Measurements from ENCODE around the gene JAKMIP2. TPM values are rescaled to one million over a fixed set of nuclear protein-coding genes. Genes with fewer than 3 reads are reported as not detected.

JAKMIP2 gene
- total RNA-seq, 4 donors from 2014 or later, result 0.09 to 2.9 (median 0.18) TPM; not detected in 1

DNA sequence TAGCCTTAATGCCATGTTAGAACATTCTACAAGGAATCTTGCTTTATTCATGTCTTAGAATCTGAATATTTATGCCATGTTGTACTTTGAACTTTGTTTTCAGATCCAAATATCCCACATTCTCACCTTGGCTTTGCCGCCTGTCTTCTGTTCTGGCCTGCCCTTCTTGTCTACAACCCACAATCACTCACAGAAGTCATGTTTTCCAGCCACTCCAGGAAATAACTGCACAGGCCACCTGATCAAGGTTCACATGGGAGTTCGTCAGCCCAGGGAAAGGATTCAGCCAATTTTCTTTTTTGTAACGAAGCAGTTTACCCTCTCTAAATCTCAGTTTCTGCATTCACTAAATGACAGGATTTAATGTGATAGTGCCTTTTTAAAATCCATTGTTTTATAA, 70.5 kb downstream of the JAKMIP2 start:
- no peaks in the 10 kb centered on the region for H3K36me3 ChIP-seq
- H3K27ac ChIP-seq, result no peak overlapping the region
- H3K9me3 ChIP-seq, result no peaks in the 10 kb centered on the region
- intact Hi-C loops (cut with DNase I), result no loop called here
- no peaks in the 10 kb centered on the region for H3K27me3 ChIP-seq
- H3K4me1 ChIP-seq, result no peaks in the 10 kb centered on the region
- TF ChIP-seq, protein P1, sequence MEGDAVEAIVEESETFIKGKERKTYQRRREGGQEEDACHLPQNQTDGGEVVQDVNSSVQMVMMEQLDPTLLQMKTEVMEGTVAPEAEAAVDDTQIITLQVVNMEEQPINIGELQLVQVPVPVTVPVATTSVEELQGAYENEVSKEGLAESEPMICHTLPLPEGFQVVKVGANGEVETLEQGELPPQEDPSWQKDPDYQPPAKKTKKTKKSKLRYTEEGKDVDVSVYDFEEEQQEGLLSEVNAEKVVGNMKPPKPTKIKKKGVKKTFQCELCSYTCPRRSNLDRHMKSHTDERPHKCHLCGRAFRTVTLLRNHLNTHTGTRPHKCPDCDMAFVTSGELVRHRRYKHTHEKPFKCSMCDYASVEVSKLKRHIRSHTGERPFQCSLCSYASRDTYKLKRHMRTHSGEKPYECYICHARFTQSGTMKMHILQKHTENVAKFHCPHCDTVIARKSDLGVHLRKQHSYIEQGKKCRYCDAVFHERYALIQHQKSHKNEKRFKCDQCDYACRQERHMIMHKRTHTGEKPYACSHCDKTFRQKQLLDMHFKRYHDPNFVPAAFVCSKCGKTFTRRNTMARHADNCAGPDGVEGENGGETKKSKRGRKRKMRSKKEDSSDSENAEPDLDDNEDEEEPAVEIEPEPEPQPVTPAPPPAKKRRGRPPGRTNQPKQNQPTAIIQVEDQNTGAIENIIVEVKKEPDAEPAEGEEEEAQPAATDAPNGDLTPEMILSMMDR (IDR thresholded peaks at IDR 0.05), result no peak
- no peak for TF ChIP-seq POLR2A (IDR thresholded peaks at IDR 0.05)
- DNase-seq, result no peak
- 56 to 68% methylated on average over 3 of the region's 3 CpGs for WGBS, 2 donors
- no peak overlapping the region for H3K4me3 ChIP-seq

GRCh38 chr5:147711019-147711418, 71.5 kb downstream of the JAKMIP2 start:
- Histone ChIP-seq H3K9me3 (no peaks in the 10 kb centered on the region), H3K27ac (no peak overlapping the region), H3K4me3 (no peak overlapping the region), H3K4me1 (no peaks in the 10 kb centered on the region), H3K36me3 (no peaks in the 10 kb centered on the region), H3K27me3 (no peaks in the 10 kb centered on the region)
- DNase-seq, result no peak
- WGBS, 2 donors, result 24 to 77% methylated on average over 1 of the region's 1 CpG
- no peak for TF ChIP-seq POLR2A (IDR thresholded peaks at IDR 0.05)
- TF ChIP-seq, protein P1 (IDR thresholded peaks at IDR 0.05), result no peak
- intact Hi-C loops (cut with DNase I), result no loop called here

DNA sequence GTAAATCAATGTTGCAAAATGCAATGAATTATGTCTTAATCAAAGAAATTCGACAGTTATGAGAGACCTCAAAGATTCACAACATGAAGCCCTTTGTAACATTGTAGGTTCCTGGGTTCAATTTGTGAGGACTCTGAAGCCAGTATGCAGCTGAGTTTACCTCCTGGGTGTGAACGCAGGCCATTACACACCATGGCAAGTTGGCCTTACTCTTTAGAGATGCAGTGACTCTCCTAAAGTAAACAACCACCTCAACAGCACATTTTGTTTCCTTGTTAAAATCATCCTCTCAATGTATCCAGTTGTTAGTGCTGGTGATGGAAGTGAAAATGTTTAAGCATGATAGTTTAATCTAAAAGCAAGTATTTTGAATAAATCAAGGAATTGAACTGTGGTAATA, 73.8 kb downstream of the JAKMIP2 start:
- 56 to 79% methylated on average over 2 of the region's 2 CpGs for WGBS, 2 donors
- no peaks in the 10 kb centered on the region for H3K36me3 ChIP-seq
- no peaks in the 10 kb centered on the region for H3K9me3 ChIP-seq
- intact Hi-C loops (cut with DNase I), result no loop called here
- no peak for TF ChIP-seq POLR2A (IDR thresholded peaks at IDR 0.05)
- TF ChIP-seq, protein P1 (IDR thresholded peaks at IDR 0.05), result no peak
- H3K27me3 ChIP-seq, result no peaks in the 10 kb centered on the region
- DNase-seq, result no peak
- no peak overlapping the region for H3K27ac ChIP-seq
- H3K4me3 ChIP-seq, result no peak overlapping the region
- no peaks in the 10 kb centered on the region for H3K4me1 ChIP-seq

GRCh38 chr5:147704544-147704943, 78.0 kb downstream of the JAKMIP2 start:
- DNase-seq, result no peak
- TF ChIP-seq, protein P1 (IDR thresholded peaks at IDR 0.05), result no peak
- TF ChIP-seq POLR2A (IDR thresholded peaks at IDR 0.05), result no peak
- Histone ChIP-seq H3K9me3 (no peaks in the 10 kb centered on the region), H3K27ac (no peak overlapping the region), H3K4me1 (no peaks in the 10 kb centered on the region), H3K27me3 (no peaks in the 10 kb centered on the region), H3K4me3 (no peak overlapping the region), H3K36me3 (no peaks in the 10 kb centered on the region)
- intact Hi-C loops (cut with DNase I), result no loop called here

GRCh38 chr5:147701468-147701867, 81.1 kb downstream of the JAKMIP2 start:
- DNase-seq, result no peak
- Histone ChIP-seq H3K27ac (no peak overlapping the region), H3K4me3 (no peak overlapping the region), H3K27me3 (peaks cover 0 to 3% (median 0%) of the 10 kb centered on the region in 4 donors), H3K9me3 (peaks cover 0 to 20% (median 6%) of the 10 kb centered on the region in 3 donors), H3K36me3 (no peaks in the 10 kb centered on the region), H3K4me1 (no peaks in the 10 kb centered on the region)
- intact Hi-C loops (cut with DNase I), result no loop called here
- no peak for TF ChIP-seq POLR2A (IDR thresholded peaks at IDR 0.05)
- TF ChIP-seq, protein P1 (IDR thresholded peaks at IDR 0.05), result no peak
